GM23338 (cell line): ENCODE data around the gene CENPH. TPM values are rescaled to one million over a fixed set of nuclear protein-coding genes. Genes with fewer than 3 reads are reported as not detected.

ENCODE experiments used
- ATAC-seq: fragments of 200-7000 bp; cut with Tn5 transposase; 3 replicates; pipeline ENCODE4 v1.9.1; 2020
- DNase-seq: peaks from one replicate; pipeline ENCODE4 v3.0.0-alpha.2; 2015; ENCODE audit warnings: low spot score
- H2AFZ ChIP-seq: fragments of 200-600 bp; sonication (generic); 2 replicates; pipeline ENCODE4 v1.8.0; 2016; ENCODE audit warnings: antibody characterized with exemption, mild to moderate bottlenecking, moderate library complexity
- H3F3A ChIP-seq: fragments of 200-600 bp; sonication (generic); replicated peaks from 2 replicates; pipeline ENCODE4 v1.8.0; 2017; ENCODE audit warnings: antibody characterized with exemption, mixed run types, low read depth
- H3K27ac ChIP-seq: fragments of 200-600 bp; sonication (generic); 2 replicates; pipeline ENCODE4 v1.6.1; 2016; ENCODE audit warnings: low read depth
- H3K27me3 ChIP-seq: fragments of 200-600 bp; sonication (generic); 2 replicates; pipeline ENCODE4 v1.8.0; 2016; ENCODE audit warnings: mild to moderate bottlenecking, mixed run types, moderate library complexity; ENCODE audit not compliant: insufficient read depth
- H3K36me3 ChIP-seq: fragments of 200-600 bp; sonication (generic); 2 replicates; pipeline ENCODE4 v1.8.0; 2016; ENCODE audit warnings: mild to moderate bottlenecking; ENCODE audit not compliant: insufficient read depth
- H3K4me1 ChIP-seq: fragments of 200-600 bp; sonication (generic); 2 replicates; pipeline ENCODE4 v1.8.0; 2016; ENCODE audit warnings: mild to moderate bottlenecking, moderate library complexity; ENCODE audit not compliant: insufficient read depth
- H3K4me2 ChIP-seq: fragments of 200-600 bp; sonication (generic); 2 replicates; pipeline ENCODE4 v1.7.1; 2017; ENCODE audit warnings: mixed run types
- H3K4me3 ChIP-seq: fragments of 200-600 bp; sonication (generic); 2 replicates; pipeline ENCODE4 v1.6.1; 2016; ENCODE audit warnings: mixed run types
- H3K79me2 ChIP-seq: fragments of 200-600 bp; sonication (generic); replicated peaks from 2 replicates; pipeline ENCODE4 v1.8.0; 2017; ENCODE audit warnings: mild to moderate bottlenecking; ENCODE audit not compliant: insufficient read depth
- H3K9me2 ChIP-seq: fragments of 200-600 bp; sonication (generic); 2 replicates; pipeline ENCODE4 v1.8.0; 2017; ENCODE audit not compliant: insufficient read depth
- H4K20me1 ChIP-seq: fragments of 200-600 bp; sonication (generic); replicated peaks from 2 replicates; pipeline ENCODE4 v1.8.0; 2017; ENCODE audit warnings: mild to moderate bottlenecking; ENCODE audit not compliant: insufficient read depth
- H3K27ac Mint-ChIP-seq: 2 replicates; pipeline ENCODE4 v1.8.0; 2020; ENCODE audit warnings: inconsistent platforms, mild to moderate bottlenecking, moderate library complexity, mixed read lengths
- H3K27me3 Mint-ChIP-seq: 3 replicates; pipeline ENCODE4 v1.8.0; 2022; ENCODE audit warnings: low read depth, mild to moderate bottlenecking, moderate library complexity, mixed read lengths, inconsistent platforms; ENCODE audit not compliant: insufficient read depth, poor library complexity
- H3K36me3 Mint-ChIP-seq: 3 replicates; pipeline ENCODE4 v1.8.0; 2021; ENCODE audit warnings: low read depth, mild to moderate bottlenecking, inconsistent platforms, moderate library complexity, mixed read lengths
- H3K4me1 Mint-ChIP-seq: 3 replicates; pipeline ENCODE4 v1.8.0; 2020; ENCODE audit warnings: mild to moderate bottlenecking, inconsistent platforms, mixed read lengths
- H3K4me3 Mint-ChIP-seq: 3 replicates; pipeline ENCODE4 v1.8.0; 2021; ENCODE audit warnings: moderate library complexity, mild to moderate bottlenecking, inconsistent platforms, mixed read lengths
- H3K9me3 Mint-ChIP-seq: 3 replicates; pipeline ENCODE4 v1.8.0; 2020; ENCODE audit warnings: moderate library complexity, mild to moderate bottlenecking, inconsistent platforms, mixed read lengths
- CREB1 ChIP-seq: fragments of 250-450 bp; sonication (Bioruptor Pico); IDR thresholded peaks from 2 replicates; pipeline ENCODE4 v1.5.0; 2020; ENCODE audit warnings: low read depth, mild to moderate bottlenecking, moderate library complexity
- EZH2phosphoT487 ChIP-seq: fragments of 200-600 bp; sonication (generic); IDR thresholded peaks from one replicate; pipeline ENCODE4 v1.8.1; 2018; ENCODE audit warnings: antibody characterized with exemption; ENCODE audit not compliant: unreplicated experiment
- JUNB ChIP-seq: IDR thresholded peaks from one replicate; pipeline ENCODE4 v1.6.1; 2016; ENCODE audit warnings: antibody characterized with exemption; ENCODE audit not compliant: unreplicated experiment
- NANOG ChIP-seq: IDR thresholded peaks from 2 replicates; pipeline ENCODE4 v1.6.1; 2016; ENCODE audit warnings: antibody characterized with exemption, borderline replicate concordance
- POLR2AphosphoS5 ChIP-seq: IDR thresholded peaks from 2 replicates; pipeline ENCODE4 v1.6.1; 2016; ENCODE audit warnings: antibody characterized with exemption, low read depth
- STAT1 ChIP-seq: IDR thresholded peaks from one replicate; pipeline ENCODE4 v1.6.1; 2016; ENCODE audit warnings: antibody characterized with exemption; ENCODE audit not compliant: unreplicated experiment
- ZNF114 ChIP-seq: fragments of 250-450 bp; sonication (Bioruptor Pico); IDR thresholded peaks from 2 replicates; pipeline ENCODE4 v1.5.0; 2020; ENCODE audit warnings: mild to moderate bottlenecking, moderate library complexity
- polyA plus RNA-seq: library from polyadenylated mRNA; unstranded; fragments of >200 nt; fragmentation: Nextera tagmentation; extraction: Ambion mirVana; gene quantifications from 2 replicates; pipeline ENCODE4 v1.2.1, GENCODE V29; 2016
- total RNA-seq: library from RNA; depleted of rRNA; stranded (reverse); fragments of >200 nt; shearing (Covaris generic); gene quantifications from 2 replicates; pipeline ENCODE4 v1.2.3, GENCODE V29; 2014
- TF ChIP-seq, protein P1 (sequence below): IDR thresholded peaks from one replicate; pipeline ENCODE4 v1.6.1; 2018; ENCODE audit warnings: antibody characterized with exemption; ENCODE audit not compliant: unreplicated experiment
- TF ChIP-seq, protein P2 (sequence below): IDR thresholded peaks from 2 replicates; pipeline ENCODE4 v1.6.1; 2016; ENCODE audit warnings: antibody characterized with exemption
- TF ChIP-seq, protein P3 (sequence below), 2 experiments: fragments of 200-600 bp in 1 of 2; sonication (generic) in 1 of 2; conservative IDR thresholded peaks; 2 replicates each; pipeline versions ENCODE4 v1.5.1 to v1.6.1; 2016 to 2017; ENCODE audit warnings: antibody characterized with exemption in 2 of 2, low read depth in 2 of 2, mild to moderate bottlenecking in 2 of 2, moderate library complexity in 1 of 2

Gene CENPH
- total and polyA plus RNA-seq, 2 experiments from 2014 or later = 99.4 to 107 TPM

DNA sequence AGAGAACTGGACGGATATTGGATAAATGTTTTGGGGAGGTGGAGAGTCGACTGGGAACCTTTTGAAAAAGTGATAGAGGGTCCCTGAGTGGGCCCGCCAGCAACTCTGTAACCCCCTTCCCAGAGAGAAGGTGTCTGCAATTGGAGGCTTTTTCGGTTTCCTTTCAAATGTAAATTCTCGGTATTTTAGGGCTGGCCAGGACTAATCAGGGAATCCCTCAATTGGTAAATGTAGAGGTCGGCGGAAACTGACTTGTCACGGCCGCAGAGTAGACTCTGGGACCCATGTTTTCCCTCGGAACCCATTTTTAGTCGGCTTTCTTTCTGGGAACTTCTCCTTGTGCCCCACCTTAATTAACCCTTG is 21.9 kb upstream of the CENPH start (continued):
- no peak for TF ChIP-seq CREB1 (CRISPR knock-in tag)
- TF ChIP-seq, protein P1, sequence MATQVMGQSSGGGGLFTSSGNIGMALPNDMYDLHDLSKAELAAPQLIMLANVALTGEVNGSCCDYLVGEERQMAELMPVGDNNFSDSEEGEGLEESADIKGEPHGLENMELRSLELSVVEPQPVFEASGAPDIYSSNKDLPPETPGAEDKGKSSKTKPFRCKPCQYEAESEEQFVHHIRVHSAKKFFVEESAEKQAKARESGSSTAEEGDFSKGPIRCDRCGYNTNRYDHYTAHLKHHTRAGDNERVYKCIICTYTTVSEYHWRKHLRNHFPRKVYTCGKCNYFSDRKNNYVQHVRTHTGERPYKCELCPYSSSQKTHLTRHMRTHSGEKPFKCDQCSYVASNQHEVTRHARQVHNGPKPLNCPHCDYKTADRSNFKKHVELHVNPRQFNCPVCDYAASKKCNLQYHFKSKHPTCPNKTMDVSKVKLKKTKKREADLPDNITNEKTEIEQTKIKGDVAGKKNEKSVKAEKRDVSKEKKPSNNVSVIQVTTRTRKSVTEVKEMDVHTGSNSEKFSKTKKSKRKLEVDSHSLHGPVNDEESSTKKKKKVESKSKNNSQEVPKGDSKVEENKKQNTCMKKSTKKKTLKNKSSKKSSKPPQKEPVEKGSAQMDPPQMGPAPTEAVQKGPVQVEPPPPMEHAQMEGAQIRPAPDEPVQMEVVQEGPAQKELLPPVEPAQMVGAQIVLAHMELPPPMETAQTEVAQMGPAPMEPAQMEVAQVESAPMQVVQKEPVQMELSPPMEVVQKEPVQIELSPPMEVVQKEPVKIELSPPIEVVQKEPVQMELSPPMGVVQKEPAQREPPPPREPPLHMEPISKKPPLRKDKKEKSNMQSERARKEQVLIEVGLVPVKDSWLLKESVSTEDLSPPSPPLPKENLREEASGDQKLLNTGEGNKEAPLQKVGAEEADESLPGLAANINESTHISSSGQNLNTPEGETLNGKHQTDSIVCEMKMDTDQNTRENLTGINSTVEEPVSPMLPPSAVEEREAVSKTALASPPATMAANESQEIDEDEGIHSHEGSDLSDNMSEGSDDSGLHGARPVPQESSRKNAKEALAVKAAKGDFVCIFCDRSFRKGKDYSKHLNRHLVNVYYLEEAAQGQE = no peak
- TF ChIP-seq JUNB = no peak
- TF ChIP-seq ZNF114 (CRISPR knock-in tag) = no peak
- TF ChIP-seq, protein P2, sequence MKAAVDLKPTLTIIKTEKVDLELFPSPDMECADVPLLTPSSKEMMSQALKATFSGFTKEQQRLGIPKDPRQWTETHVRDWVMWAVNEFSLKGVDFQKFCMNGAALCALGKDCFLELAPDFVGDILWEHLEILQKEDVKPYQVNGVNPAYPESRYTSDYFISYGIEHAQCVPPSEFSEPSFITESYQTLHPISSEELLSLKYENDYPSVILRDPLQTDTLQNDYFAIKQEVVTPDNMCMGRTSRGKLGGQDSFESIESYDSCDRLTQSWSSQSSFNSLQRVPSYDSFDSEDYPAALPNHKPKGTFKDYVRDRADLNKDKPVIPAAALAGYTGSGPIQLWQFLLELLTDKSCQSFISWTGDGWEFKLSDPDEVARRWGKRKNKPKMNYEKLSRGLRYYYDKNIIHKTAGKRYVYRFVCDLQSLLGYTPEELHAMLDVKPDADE = no peak
- no peak for TF ChIP-seq STAT1
- TF ChIP-seq NANOG = no peak

DNA sequence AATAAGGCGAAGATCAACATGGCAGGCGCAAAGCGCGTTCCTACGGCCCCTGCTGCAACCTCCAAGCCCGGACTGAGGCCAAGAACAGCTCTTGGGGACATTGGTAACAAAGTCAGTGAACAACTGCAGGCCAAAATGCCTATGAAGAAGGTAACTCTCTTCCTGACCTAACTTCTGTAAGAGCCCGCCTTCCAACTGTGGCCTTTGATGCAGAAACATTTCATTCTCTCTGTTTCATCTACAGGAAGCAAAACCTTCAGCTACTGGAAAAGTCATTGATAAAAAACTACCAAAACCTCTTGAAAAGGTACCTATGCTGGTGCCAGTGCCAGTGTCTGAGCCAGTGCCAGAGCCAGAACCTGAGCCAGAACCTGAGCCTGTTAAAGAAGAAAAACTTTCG is 21.5 kb upstream of the CENPH start:
- DNase-seq = no peak
- peaks cover 52% of the 10 kb centered on the region for H3K36me3 ChIP-seq
- peaks cover 50% of the 10 kb centered on the region for H3F3A ChIP-seq
- H2AFZ ChIP-seq = no peak overlapping the region
- peaks cover 19% of the 10 kb centered on the region for H3K27me3 Mint-ChIP-seq
- peaks cover 60% of the 10 kb centered on the region for H3K36me3 Mint-ChIP-seq
- H3K4me1 Mint-ChIP-seq = peaks cover 28% of the 10 kb centered on the region
- peaks cover 23% of the 10 kb centered on the region for H3K4me1 ChIP-seq
- H3K4me2 ChIP-seq = peak overlapping the region; percentile 94
- H3K4me3 Mint-ChIP-seq = peak overlapping the region; percentile 95
- ATAC-seq = no peak
- no peaks in the 10 kb centered on the region for H3K9me3 Mint-ChIP-seq
- H4K20me1 ChIP-seq = peaks cover 27% of the 10 kb centered on the region
- H3K27me3 ChIP-seq = no peaks in the 10 kb centered on the region
- peak overlapping the region; percentile 96 for H3K4me3 ChIP-seq
- H3K79me2 ChIP-seq = peaks cover 57% of the 10 kb centered on the region
- H3K9me2 ChIP-seq = no peaks in the 10 kb centered on the region
- H3K27ac Mint-ChIP-seq = peak overlapping the region; percentile 98
- H3K27ac ChIP-seq = peak overlapping the region; percentile 99
- TF ChIP-seq ZNF114 (CRISPR knock-in tag) (no peak), NANOG (no peak), POLR2AphosphoS5 (no peak), CREB1 (CRISPR knock-in tag) (no peak), STAT1 (no peak), JUNB (no peak), EZH2phosphoT487 (no peak)
- TF ChIP-seq, protein P2 = no peak
- TF ChIP-seq, protein P3, sequence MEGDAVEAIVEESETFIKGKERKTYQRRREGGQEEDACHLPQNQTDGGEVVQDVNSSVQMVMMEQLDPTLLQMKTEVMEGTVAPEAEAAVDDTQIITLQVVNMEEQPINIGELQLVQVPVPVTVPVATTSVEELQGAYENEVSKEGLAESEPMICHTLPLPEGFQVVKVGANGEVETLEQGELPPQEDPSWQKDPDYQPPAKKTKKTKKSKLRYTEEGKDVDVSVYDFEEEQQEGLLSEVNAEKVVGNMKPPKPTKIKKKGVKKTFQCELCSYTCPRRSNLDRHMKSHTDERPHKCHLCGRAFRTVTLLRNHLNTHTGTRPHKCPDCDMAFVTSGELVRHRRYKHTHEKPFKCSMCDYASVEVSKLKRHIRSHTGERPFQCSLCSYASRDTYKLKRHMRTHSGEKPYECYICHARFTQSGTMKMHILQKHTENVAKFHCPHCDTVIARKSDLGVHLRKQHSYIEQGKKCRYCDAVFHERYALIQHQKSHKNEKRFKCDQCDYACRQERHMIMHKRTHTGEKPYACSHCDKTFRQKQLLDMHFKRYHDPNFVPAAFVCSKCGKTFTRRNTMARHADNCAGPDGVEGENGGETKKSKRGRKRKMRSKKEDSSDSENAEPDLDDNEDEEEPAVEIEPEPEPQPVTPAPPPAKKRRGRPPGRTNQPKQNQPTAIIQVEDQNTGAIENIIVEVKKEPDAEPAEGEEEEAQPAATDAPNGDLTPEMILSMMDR (conservative IDR thresholded peaks at IDR 0.05; ENCODE audit: low read depth in 2 of 2) = no peak
- TF ChIP-seq, protein P1 = no peak
